Tibial artery (tissue), 4 donors: ENCODE data around the gene ERC2.

Experiments used
- DNase-seq, 2 donors: peaks; one replicate each; pipeline ENCODE4 v3.0.0-alpha.2; 2019
- H3K27ac ChIP-seq, 2 donors: fragments of 200-600 bp; sonication (generic) in 1 of 2; 1 replicate in 1 of 2; 2 replicates in 1 of 2; pipeline ENCODE4 v1.5.1; 2018 to 2019; ENCODE audit warnings: mild to moderate bottlenecking in 1 of 2
- H3K27me3 ChIP-seq, 2 donors: fragments of 200-600 bp; sonication (generic) in 1 of 2; one replicate each; pipeline versions ENCODE4 v1.5.1 to v1.6.0; 2016 to 2019
- H3K36me3 ChIP-seq, 3 donors: fragments of 200-600 bp; sonication (generic) in 2 of 3; one replicate each; pipeline ENCODE4 v1.5.1; 2016 to 2019; ENCODE audit warnings: mild to moderate bottlenecking in 2 of 3
- H3K4me1 ChIP-seq, 4 donors: fragments of 200-600 bp; sonication (generic) in 2 of 4; 1 replicate in 3 of 4; 2 replicates in 1 of 4; pipeline ENCODE4 v1.5.1; 2016 to 2019
- H3K4me3 ChIP-seq, 2 donors: fragments of 200-600 bp; sonication (generic) in 1 of 2; 1 replicate in 1 of 2; 2 replicates in 1 of 2; pipeline ENCODE4 v1.5.1; 2018 to 2019; ENCODE audit warnings: mild to moderate bottlenecking in 2 of 2
- H3K9me3 ChIP-seq, 3 donors: fragments of 200-600 bp; sonication (generic) in 1 of 3; one replicate each; pipeline ENCODE4 v1.5.1; 2016 to 2019
- CTCF ChIP-seq, 2 experiments: fragments of 200-600 bp in 1 of 2; fragments of 450-650 bp in 1 of 2; IDR thresholded peaks; one replicate each; pipeline ENCODE4 v1.5.1; 2017 to 2019; ENCODE audit warnings: antibody characterized with exemption in 2 of 2, mild to moderate bottlenecking in 1 of 2, moderate library complexity in 1 of 2
- intact Hi-C: fragments of 100-400 bp; cut with DNase I; formaldehyde crosslinking; loops from one replicate; pipeline ENCODE4 v1.15.0; 2023; ENCODE audit warnings: low total_unique reads

The ERC2 gene

GRCh38 chr3:55562700-55563099, 905.6 kb downstream of the ERC2 start:
- Histone ChIP-seq H3K4me3 (no peak overlapping the region), H3K27ac (no peak overlapping the region), H3K4me1 (no peaks in the 10 kb centered on the region), H3K27me3 (no peaks in the 10 kb centered on the region), H3K36me3 (no peaks in the 10 kb centered on the region), H3K9me3 (no peaks in the 10 kb centered on the region)
- DNase-seq = no peak
- no peak for TF ChIP-seq CTCF (IDR thresholded peaks at IDR 0.05)
- intact Hi-C loops = no loop called here

- H3K36me3 ChIP-seq = no peaks in the 10 kb centered on the region
- no peaks in the 10 kb centered on the region for H3K4me1 ChIP-seq
- H3K9me3 ChIP-seq = no peaks in the 10 kb centered on the region
- H3K27me3 ChIP-seq = no peaks in the 10 kb centered on the region
- H3K4me3 ChIP-seq = no peak overlapping the region
- H3K27ac ChIP-seq = no peak overlapping the region
- intact Hi-C loops = no loop called here
- DNase-seq = no peak
- no peak for TF ChIP-seq CTCF (IDR thresholded peaks at IDR 0.05)
These were observed 908.5 kb downstream of the ERC2 start for GRCh38 chr3:55559500-55560423.

- TF ChIP-seq CTCF (IDR thresholded peaks at IDR 0.05) = no peak
- H3K4me1 ChIP-seq = no peaks in the 10 kb centered on the region
- no peaks in the 10 kb centered on the region for H3K36me3 ChIP-seq
- no peak for DNase-seq
- no peaks in the 10 kb centered on the region for H3K27me3 ChIP-seq
- no peak overlapping the region for H3K27ac ChIP-seq
- intact Hi-C loops = no loop called here
- no peak overlapping the region for H3K4me3 ChIP-seq
- H3K9me3 ChIP-seq = no peaks in the 10 kb centered on the region
These were observed 910.0 kb downstream of the ERC2 start for GRCh38 chr3:55558316-55558715.

- Histone ChIP-seq H3K4me3 (no peak overlapping the region), H3K27me3 (no peaks in the 10 kb centered on the region), H3K36me3 (no peaks in the 10 kb centered on the region), H3K9me3 (no peaks in the 10 kb centered on the region), H3K27ac (no peak overlapping the region), H3K4me1 (no peaks in the 10 kb centered on the region)
- intact Hi-C loops = no loop called here
- DNase-seq = no peak
- no peak for TF ChIP-seq CTCF (IDR thresholded peaks at IDR 0.05)
These were observed 910.7 kb downstream of the ERC2 start for GRCh38 chr3:55557549-55557948.

- no peaks in the 10 kb centered on the region for H3K27me3 ChIP-seq
These were observed 911.4 kb downstream of the ERC2 start for GRCh38 chr3:55556619-55557537.

More at GRCh38 chr3:55556619-55557537, 911.4 kb downstream of the ERC2 start:
- H3K4me3 ChIP-seq = no peak overlapping the region
- no peak for DNase-seq
- TF ChIP-seq CTCF (IDR thresholded peaks at IDR 0.05) = no peak
- no peaks in the 10 kb centered on the region for H3K9me3 ChIP-seq
- H3K27ac ChIP-seq = no peak overlapping the region
- no peaks in the 10 kb centered on the region for H3K4me1 ChIP-seq
- H3K36me3 ChIP-seq = no peaks in the 10 kb centered on the region
- intact Hi-C loops = no loop called here
